ENCODE data around the gene ARPP19. TPM values are rescaled to one million over a fixed set of nuclear protein-coding genes. Genes with fewer than 3 reads are reported as not detected.

The ARPP19 gene
- total RNA-seq, 2 experiments from 2014 or later: 48.0 to 101 TPM

GRCh38 chr15:52511084-52511483 is 57.7 kb downstream of the ARPP19 start:
- Histone ChIP-seq H3K4me2 (ENCODE audit: low read length) (no peak overlapping the region), H3K4me1 (ENCODE audit: insufficient read depth, low read length, poor library complexity, severe bottlenecking) (peaks cover 44% of the 10 kb centered on the region), H2AFZ (ENCODE audit: low read length) (no peak overlapping the region), H3K4me3 (ENCODE audit: low read depth, low read length, poor library complexity, severe bottlenecking) (no peak overlapping the region), H3K27ac (ENCODE audit: low read depth, low read length, poor library complexity, severe bottlenecking) (no peak overlapping the region), H3K36me3 (ENCODE audit: insufficient read depth, low read length) (no peaks in the 10 kb centered on the region), H4K20me1 (ENCODE audit: insufficient read depth, low read length) (peaks cover 12% of the 10 kb centered on the region; the same call in 1 of the 2 replicates), H3K9me3 (ENCODE audit: low read length) (no peaks in the 10 kb centered on the region), H3K79me2 (ENCODE audit: insufficient read depth, low read depth, low read length) (peaks cover 77% of the 10 kb centered on the region), H3K9me2 (ENCODE audit: insufficient read depth, low read length) (no peaks in the 10 kb centered on the region; the same call in 1 of the 2 replicates)
- ChIA-PET POLR2A (interaction anchor here (0.9 to 1.7 kb wide), 4 partner anchors 9 to 22 kb away, joined by 3 to 6 read pairs (median 4); no protein-coding TSS in a partner anchor), CTCF (ENCODE audit: unreplicated experiment) (interaction anchor here (1.5 kb wide), 1 partner anchor 13 kb away, joined by 3 read pairs; no protein-coding TSS in a partner anchor)
- DNase-seq (ENCODE audit: low spot score): no peak
- no peak for TF ChIP-seq CTCF (conservative IDR thresholded peaks at IDR 0.05; ENCODE audit: low read length)
- no peak for TF ChIP-seq EZH2phosphoT487 (IDR thresholded peaks at IDR 0.05; ENCODE audit: borderline replicate concordance, low read depth, low read length)
- no TSS peak for BruUV-seq (replicated peaks)
- intact Hi-C loops (cut with micrococcal nuclease; ENCODE audit: unreplicated experiment): no loop called here

GRCh38 chr15:52509500-52510245 is 59.2 kb downstream of the ARPP19 start:
- Histone ChIP-seq H3K79me2 (ENCODE audit: insufficient read depth, low read depth, low read length) (peaks cover 81% of the 10 kb centered on the region), H3K4me1 (ENCODE audit: insufficient read depth, low read length, poor library complexity, severe bottlenecking) (peaks cover 58% of the 10 kb centered on the region), H3K9me3 (ENCODE audit: low read length) (no peaks in the 10 kb centered on the region), H3K4me3 (ENCODE audit: low read depth, low read length, poor library complexity, severe bottlenecking) (no peak overlapping the region), H3K27ac (ENCODE audit: low read depth, low read length, poor library complexity, severe bottlenecking) (no peak overlapping the region), H4K20me1 (ENCODE audit: insufficient read depth, low read length) (0 out of 2 replicates have a peak, but pooled peaks cover 10% of the 10 kb centered on the region), H3K9me2 (ENCODE audit: insufficient read depth, low read length) (no peaks in the 10 kb centered on the region; the same call in 1 of the 2 replicates), H3K4me2 (ENCODE audit: low read length) (0 out of 2 replicates have a peak overlapping the region, but pooled peaks have one; percentile 4), H3K36me3 (ENCODE audit: insufficient read depth, low read length) (no peaks in the 10 kb centered on the region), H2AFZ (ENCODE audit: low read length) (no peak overlapping the region)
- no peak for DNase-seq (ENCODE audit: low spot score)
- no TSS peak for BruUV-seq (replicated peaks)
- POLR2A ChIA-PET: interaction anchor here (0.6 to 1.0 kb wide), 2 partner anchors 13 to 152 kb away, joined by 3 to 9 read pairs; no protein-coding TSS in a partner anchor
- no peak for TF ChIP-seq CTCF (conservative IDR thresholded peaks at IDR 0.05; ENCODE audit: low read length)
- TF ChIP-seq EZH2phosphoT487 (IDR thresholded peaks at IDR 0.05; ENCODE audit: borderline replicate concordance, low read depth, low read length): no peak
- CTCF ChIA-PET (ENCODE audit: unreplicated experiment): no interaction called here
- intact Hi-C loops (cut with micrococcal nuclease; ENCODE audit: unreplicated experiment): no loop called here
